HG03457 (cell line): ENCODE measurements around the gene AFM.

Experiments
- ATAC-seq: cut with Tn5 transposase; IDR thresholded peaks from one replicate; pipeline ENCODE4 v1.9.1; 2021; ENCODE audit warnings: moderate number of reproducible peaks; ENCODE audit not compliant: unreplicated experiment

AFM gene

GRCh38 chr4:73448448-73449203 is 32.9 kb upstream of the AFM start:
- ATAC-seq = no peak

GRCh38 chr4:73450398-73451004 is 31.0 kb upstream of the AFM start:
- ATAC-seq = no peak

- no peak for ATAC-seq
Measured at GRCh38 chr4:73451404-73451803, 30.1 kb upstream of the AFM start.

GRCh38 chr4:73451981-73452747 is 29.4 kb upstream of the AFM start:
- ATAC-seq = no peak

GRCh38 chr4:73452953-73453700 is 28.4 kb upstream of the AFM start:
- ATAC-seq = no peak

GRCh38 chr4:73453701-73454005 is 27.9 kb upstream of the AFM start:
- ATAC-seq = no peak

- no peak for ATAC-seq
Measured at GRCh38 chr4:73454920-73455319, 26.6 kb upstream of the AFM start.

- no peak for ATAC-seq
Measured at GRCh38 chr4:73456177-73457022, 25.1 kb upstream of the AFM start.

- no peak for ATAC-seq
Measured at GRCh38 chr4:73458184-73459047, 23.1 kb upstream of the AFM start.

GRCh38 chr4:73459048-73459421 is 22.5 kb upstream of the AFM start:
- ATAC-seq = no peak

GRCh38 chr4:73460913-73461522 is 20.5 kb upstream of the AFM start:
- ATAC-seq = no peak

- ATAC-seq = no peak
Measured at GRCh38 chr4:73468170-73468569, 13.4 kb upstream of the AFM start.

GRCh38 chr4:73470728-73471127 is 10.8 kb upstream of the AFM start:
- ATAC-seq = no peak

GRCh38 chr4:73477176-73477575 is 4.4 kb upstream of the AFM start:
- ATAC-seq = no peak

- no peak for ATAC-seq
Measured at GRCh38 chr4:73479323-73479722, 2.2 kb upstream of the AFM start.

- no peak for ATAC-seq
Measured at GRCh38 chr4:73485085-73485484, 3.5 kb downstream of the AFM start.

- no peak for ATAC-seq
Measured at GRCh38 chr4:73485596-73485995, 4.1 kb downstream of the AFM start.

GRCh38 chr4:73486497-73486896 is 5.0 kb downstream of the AFM start:
- ATAC-seq = no peak

- ATAC-seq = no peak
Measured at GRCh38 chr4:73487233-73487632, 5.7 kb downstream of the AFM start.
